GM21619 (cell line): ENCODE data around the gene FNDC3A.

ENCODE experiments used
- ATAC-seq: cut with Tn5 transposase; IDR thresholded peaks from one replicate; pipeline ENCODE4 v1.9.1; 2021; ENCODE audit not compliant: unreplicated experiment

The FNDC3A gene

GRCh38 chr13:49247643-49248621 lies 272.2 kb downstream of the FNDC3A start, which contains the start of gene CDADC1:
Gene CDADC1 (plus strand): TSS chr13:49247925. CDS start chr13:49248038, 113 bp downstream.
- ATAC-seq = peak; percentile 96

- no peak for ATAC-seq
Observed at GRCh38 chr13:49248622-49249002, 272.9 kb downstream of the FNDC3A start.

- no peak for ATAC-seq
Observed at GRCh38 chr13:49251326-49251725, 275.6 kb downstream of the FNDC3A start.

GRCh38 chr13:49253310-49253709 lies 277.6 kb downstream of the FNDC3A start:
- ATAC-seq = no peak

GRCh38 chr13:49254007-49254406 lies 278.3 kb downstream of the FNDC3A start:
- ATAC-seq = no peak

GRCh38 chr13:49256841-49257240 lies 281.1 kb downstream of the FNDC3A start:
- ATAC-seq = no peak

- ATAC-seq = no peak
Observed at GRCh38 chr13:49258089-49258796, 282.5 kb downstream of the FNDC3A start.
